Transverse colon (tissue), 4 donors: ENCODE results near the gene SLC35F3.

ENCODE experiments used
- CTCF ChIP-seq, 5 experiments: fragments of 200-600 bp in 3 of 5; fragments of 450-650 bp in 2 of 5; sonication (generic) in 3 of 5; IDR thresholded peaks; 1 replicate in 2 of 5; 2 replicates in 3 of 5; pipeline ENCODE4 v1.5.1; 2016 to 2017; ENCODE audit warnings: antibody characterized with exemption in 5 of 5, inconsistent platforms in 3 of 5, mild to moderate bottlenecking in 2 of 5, moderate library complexity in 1 of 5
- POLR2A ChIP-seq: fragments of 450-650 bp; IDR thresholded peaks from one replicate; pipeline ENCODE4 v1.6.1; 2016; ENCODE audit warnings: antibody characterized with exemption, mild to moderate bottlenecking, moderate library complexity
- POLR2AphosphoS5 ChIP-seq, 3 donors: sonication (generic); formaldehyde crosslinking; IDR thresholded peaks; one replicate each; pipeline ENCODE4 v1.6.1; 2016; ENCODE audit warnings: antibody characterized with exemption in 3 of 3

- TF ChIP-seq POLR2AphosphoS5 (IDR thresholded peaks at IDR 0.05) (no peak), CTCF (IDR thresholded peaks at IDR 0.05) (no peak), POLR2A (no peak)
Observed at GRCh38 chr1:234078143-234078542, 173.7 kb downstream of the SLC35F3 start.
